HG02884 (cell line): ENCODE results near the gene PIP4K2C.

Source experiments
- ATAC-seq: cut with Tn5 transposase; IDR thresholded peaks from one replicate; pipeline ENCODE4 v1.9.1; 2021; ENCODE audit warnings: mild to moderate bottlenecking, moderate library complexity; ENCODE audit not compliant: unreplicated experiment

The PIP4K2C gene

DNA sequence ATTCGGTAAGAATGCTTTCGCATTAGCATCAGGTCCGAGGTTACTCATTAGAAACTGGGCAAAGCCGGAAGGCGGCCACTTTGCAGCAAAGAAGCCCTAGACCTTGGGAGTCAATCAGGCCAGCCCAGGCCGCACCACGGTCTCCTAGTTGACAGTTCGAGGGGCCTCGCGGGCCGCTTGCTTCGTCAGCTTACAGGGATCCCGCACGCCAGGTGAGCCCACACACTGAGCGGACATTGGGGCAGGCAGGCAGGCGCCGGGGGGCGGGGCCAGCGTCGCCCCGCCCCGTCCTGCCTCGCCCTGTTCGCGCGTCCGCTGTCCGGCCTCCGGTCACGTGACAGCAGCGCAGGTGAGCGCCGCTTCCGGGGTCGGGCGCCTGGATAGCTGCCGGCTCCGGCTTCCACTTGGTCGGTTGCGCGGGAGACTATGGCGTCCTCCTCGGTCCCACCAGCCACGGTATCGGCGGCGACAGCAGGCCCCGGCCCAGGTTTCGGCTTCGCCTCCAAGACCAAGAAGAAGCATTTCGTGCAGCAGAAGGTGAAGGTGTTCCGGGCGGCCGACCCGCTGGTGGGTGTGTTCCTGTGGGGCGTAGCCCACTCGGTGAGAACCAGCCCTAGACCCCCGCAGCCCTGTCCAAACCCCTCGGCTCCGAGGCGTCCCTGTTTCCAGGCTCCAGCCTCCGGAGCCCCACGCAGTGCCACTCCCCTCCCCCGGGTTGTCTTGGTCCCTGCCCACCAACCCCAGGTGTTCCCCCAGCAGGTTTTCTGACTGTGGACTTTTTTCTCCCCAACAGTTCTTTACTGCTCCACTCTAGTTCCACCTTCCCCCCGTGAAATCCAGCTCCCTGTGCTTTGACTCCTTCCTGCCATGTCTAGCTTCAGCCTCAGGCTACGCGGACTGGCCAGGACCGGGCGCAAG, at the start of gene PIP4K2C:
TSS of gene PIP4K2C (plus strand) at position 329 of the 918 bp plus-strand sequence. CDS start at position 427, 98 bp downstream.
- peak; percentile 97 for ATAC-seq

GRCh38 chr12:57541717-57542116, 49.3 kb upstream of the PIP4K2C start:
- no peak for ATAC-seq

DNA sequence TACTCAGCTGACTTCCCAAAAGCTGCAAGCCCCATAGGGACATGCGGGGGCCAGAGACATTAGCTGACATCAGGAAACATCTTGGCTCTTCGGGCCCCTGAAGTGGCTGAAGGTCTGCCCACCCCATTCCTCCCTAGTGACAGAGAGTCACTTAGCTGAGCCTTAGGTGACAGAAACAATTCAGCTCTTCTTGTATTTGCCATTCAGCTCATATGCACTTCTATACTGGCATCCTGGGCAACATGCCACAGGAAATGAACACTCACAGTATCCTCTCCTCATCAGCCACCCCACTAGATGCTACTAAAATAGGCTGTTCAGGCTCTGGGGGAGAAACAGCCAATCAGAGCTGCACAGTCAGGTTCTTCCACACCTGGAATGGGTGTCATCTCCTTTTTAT, 47.4 kb upstream of the PIP4K2C start:
- ATAC-seq = no peak

- no peak for ATAC-seq
Observed at GRCh38 chr12:57545809-57546437, 45.1 kb upstream of the PIP4K2C start.

DNA sequence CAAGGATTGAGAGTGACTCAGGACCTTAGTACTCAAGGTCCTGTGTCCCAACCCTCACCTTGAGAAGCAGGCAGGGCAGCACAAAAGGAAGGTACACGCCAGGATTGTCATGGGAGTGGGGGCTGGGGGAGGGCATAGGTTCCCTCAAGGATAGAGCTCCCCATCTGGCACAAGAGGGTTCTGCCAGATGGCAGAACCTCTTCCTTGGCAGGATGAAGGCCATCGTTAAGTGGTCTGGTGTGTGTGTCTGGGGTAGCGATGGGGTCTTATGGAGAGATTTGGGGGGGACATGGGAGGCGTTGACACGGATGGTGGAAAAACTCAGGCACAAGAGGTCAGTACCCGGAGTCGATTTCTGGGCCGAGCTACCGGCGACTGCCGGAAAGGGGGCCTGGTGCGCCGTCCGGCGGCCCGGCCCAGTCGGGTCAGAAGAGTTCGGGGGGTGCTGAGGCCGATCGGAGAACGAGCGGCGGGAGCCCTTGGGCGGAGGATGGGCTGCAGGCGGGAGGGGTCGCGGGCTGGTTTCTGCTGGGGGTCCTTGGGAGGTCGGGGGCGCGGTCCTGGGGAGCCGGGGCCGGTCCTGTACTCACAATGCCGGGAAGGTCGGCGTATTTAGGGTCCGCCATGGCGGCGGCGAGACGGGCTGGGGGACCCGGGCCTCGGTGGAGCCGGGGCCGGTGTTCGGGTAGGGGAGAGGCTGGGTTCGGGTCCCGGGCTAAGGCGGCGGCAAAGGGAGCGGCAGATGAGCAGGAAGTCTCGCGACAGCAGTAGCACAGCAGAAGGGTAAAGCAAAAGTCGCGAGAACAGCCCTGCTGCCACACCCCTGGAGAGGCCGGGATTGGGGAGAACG, 44.3 kb upstream of the PIP4K2C start, which contains the start of gene DCTN2:
TSS of gene DCTN2 (minus strand) at position 755 of the 850 bp plus-strand sequence. CDS start at position 626, 129 bp downstream.
- peak; percentile 98 for ATAC-seq

DNA sequence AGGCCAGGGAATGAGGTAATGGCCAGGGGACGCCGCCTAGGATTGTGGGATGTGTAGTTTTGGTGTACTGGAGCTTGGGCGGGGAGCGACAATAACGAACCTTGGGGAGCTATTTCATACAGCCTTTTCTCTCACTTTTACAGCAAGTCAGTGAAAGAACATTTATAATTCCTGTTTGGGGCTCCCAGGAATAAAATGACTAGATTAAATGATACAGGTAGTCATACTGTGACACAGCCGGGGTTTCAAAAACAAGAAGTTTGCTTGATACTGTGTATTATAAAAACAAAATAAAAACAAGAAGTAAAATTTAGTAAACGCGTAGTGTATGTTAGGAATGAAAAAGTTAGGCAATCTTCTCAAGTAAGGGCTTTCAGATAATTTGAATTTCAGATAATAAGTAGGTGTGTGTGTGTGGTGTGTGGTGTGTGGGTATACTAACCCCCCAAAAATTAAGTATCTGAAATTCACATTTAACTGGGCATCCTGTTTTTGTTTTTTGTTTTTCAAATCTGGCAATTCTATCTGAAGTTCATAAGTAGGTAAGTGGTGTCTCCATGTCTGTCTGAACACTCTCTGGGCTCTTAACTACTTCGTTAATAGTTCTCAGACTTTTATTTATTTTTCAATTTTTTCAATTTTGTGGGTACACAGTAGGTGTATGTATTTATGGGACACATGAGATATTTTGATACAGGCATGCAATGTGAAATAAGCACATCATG, 43.5 kb upstream of the PIP4K2C start:
- ATAC-seq = no peak

GRCh38 chr12:57548013-57548315, 43.0 kb upstream of the PIP4K2C start:
- ATAC-seq = no peak

- no peak for ATAC-seq
Observed at GRCh38 chr12:57548488-57548887, 42.5 kb upstream of the PIP4K2C start.

DNA sequence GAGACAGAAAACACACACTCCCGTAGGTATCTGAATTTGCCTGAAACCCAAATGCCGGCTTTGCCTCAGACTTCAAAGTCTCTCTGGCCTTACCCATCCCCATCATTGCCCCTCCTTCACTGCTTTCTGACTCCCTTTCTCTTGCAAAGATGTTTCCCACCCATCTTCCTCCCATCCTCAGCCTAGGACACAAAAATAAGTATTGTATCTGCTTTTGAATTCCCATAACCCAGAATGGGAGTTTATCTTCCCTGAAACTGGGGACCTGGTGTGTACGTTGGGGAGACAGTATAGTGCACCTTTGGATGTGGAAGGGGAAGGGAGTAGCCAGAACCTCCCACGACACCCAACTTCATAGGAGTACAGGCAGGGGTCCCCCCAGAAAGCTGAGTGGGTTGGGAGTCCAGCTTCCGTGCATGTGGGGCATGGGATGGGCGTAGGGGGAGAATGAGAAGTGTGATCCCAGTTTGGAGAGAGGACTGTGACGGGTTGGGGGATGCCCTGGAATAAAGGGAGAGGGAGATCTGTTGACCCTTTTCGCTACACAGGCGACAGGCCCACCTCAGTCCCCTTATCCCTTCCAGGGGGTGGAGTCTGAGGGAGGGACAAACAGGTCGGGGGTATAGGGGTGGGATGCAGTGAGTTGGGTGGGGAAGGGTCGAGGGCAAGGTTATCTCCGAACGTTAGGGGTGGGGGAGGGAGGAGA, 41.6 kb upstream of the PIP4K2C start:
- ATAC-seq = no peak

DNA sequence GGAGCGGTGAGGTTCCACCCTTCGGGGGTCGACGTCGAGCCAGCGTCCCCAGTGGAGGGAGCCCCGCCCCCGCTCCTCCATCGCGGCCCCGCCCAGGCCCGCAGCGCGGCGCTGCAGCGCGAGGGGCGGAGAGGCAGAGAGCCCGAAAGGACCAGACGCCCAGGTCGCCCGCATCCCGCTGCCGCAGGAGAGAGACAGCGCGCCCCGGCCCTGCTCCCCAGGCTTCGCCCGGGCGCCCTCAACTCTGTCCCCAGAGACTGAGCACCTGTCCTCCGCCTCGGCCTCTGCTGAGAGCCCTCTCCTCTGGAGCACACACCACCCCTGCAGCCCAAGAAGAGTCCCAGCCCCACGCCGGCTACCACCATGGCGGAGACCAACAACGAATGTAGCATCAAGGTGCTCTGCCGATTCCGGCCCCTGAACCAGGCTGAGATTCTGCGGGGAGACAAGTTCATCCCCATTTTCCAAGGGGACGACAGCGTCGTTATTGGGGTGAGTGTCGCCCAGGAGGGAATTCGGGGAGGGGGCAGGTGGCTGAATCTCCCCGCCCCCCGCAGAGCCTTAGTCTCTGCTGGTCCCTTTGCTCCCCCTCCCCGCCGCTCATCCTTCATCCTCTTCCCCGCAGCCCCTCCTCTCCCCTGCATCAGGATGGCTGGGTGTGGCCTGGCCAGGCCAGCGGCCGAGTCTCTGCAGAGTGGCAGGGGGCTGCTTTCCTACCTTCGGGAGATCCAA, 40.9 kb upstream of the PIP4K2C start, which contains the start of gene KIF5A:
TSS of gene KIF5A (plus strand) at position 136 of the 732 bp plus-strand sequence. CDS start at position 364, 228 bp downstream.
- no peak for ATAC-seq

DNA sequence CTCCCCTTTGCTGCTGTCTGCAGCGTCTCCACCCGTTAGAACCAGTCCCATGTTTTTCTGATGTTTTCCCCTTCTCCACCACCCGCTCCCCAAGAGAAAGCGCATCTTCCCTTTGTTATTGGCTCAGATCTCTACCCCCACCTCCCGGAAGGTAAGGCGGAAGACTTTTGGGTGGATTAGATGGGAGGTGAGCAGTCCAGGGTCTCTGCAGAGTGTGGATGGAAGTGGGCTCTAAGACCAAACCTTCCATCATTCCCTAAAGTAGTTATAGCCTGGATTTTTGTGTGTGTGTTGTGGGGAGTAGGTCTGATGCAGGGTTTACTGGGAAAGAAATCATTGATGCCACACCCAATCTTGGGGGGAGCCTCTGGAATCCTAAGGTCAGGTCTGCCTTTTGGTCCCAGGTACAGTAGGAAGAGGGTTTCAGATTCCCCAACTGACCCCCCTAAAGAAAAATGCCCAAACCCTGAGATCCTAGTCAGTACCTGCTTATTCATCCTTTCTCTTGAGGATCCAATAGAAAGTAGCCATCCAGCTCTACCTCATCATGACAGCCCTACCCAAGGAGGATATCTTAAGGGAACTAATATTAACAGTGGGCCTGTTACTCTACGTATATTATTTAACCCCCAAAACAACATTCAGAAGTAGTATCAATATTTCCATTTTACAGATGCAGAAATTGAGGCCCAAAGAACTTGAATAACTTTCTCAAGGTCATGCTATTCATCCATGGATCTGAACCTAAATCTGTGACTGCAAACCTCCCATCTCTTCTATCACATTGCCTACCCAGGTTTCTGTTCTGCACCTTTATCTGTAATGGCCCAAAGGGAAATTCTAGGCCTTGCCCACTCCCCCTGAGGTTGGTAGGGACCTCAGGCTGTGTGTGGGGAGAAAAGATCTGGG, 40.1 kb upstream of the PIP4K2C start:
- ATAC-seq = no peak

- ATAC-seq = no peak
Observed at GRCh38 chr12:57551637-57552305, 39.2 kb upstream of the PIP4K2C start.

DNA sequence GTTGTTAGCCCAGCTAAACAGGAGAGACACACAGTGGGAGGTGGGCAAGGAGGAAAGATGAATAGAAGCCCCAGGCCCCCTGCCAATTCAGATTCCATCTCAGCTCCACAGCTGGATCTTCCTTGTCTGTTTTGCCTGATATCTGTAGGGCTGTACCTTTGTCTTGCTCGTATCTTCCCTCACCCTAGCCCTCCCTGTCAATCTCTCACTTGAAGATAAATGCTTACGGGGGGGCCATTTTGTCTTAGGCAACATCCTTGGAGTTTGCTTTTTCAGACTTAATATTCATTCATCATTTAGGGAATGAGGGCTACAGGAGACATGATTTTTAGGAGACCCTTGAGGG, 38.7 kb upstream of the PIP4K2C start:
- no peak for ATAC-seq

- no peak for ATAC-seq
Observed at GRCh38 chr12:57552835-57553313, 38.1 kb upstream of the PIP4K2C start.

GRCh38 chr12:57553343-57554202, 37.4 kb upstream of the PIP4K2C start:
- no peak for ATAC-seq

- no peak for ATAC-seq
Observed at GRCh38 chr12:57554453-57554852, 36.5 kb upstream of the PIP4K2C start.

GRCh38 chr12:57554897-57555296, 36.1 kb upstream of the PIP4K2C start:
- no peak for ATAC-seq
